ENCODE results near the gene SEC24B.

- no peak for TF ChIP-seq GATA2 (IDR thresholded peaks at IDR 0.05; ENCODE audit: low read depth, low read length)
- TF ChIP-seq GATA3 (IDR thresholded peaks at IDR 0.05; ENCODE audit: low read depth, low read length): no peak
Measured at GRCh38 chr4:109472343-109472761, 38.7 kb downstream of the SEC24B start.
